Right lobe of liver (tissue), 4 donors: ENCODE data around the gene EMILIN2.

Experiments
- CTCF ChIP-seq, 4 donors: fragments of 200-600 bp in 3 of 4; fragments of 450-650 bp in 1 of 4; IDR thresholded peaks; one replicate each; pipeline versions ENCODE4 v1.5.1 to v1.8.0; 2016 to 2022; ENCODE audit warnings: antibody characterized with exemption in 4 of 4, mild to moderate bottlenecking in 2 of 4
- POLR2A ChIP-seq: fragments of 450-650 bp; IDR thresholded peaks from one replicate; pipeline ENCODE4 v1.6.1; 2017; ENCODE audit warnings: antibody characterized with exemption, mild to moderate bottlenecking
- donor health status: DM: no; HTN: no; CAD: no.
- donor health status: DM: no; HTN: no; CAD: no.
- donor health status: DM: no; HTN: yes; CAD: no.

- TF ChIP-seq CTCF (IDR thresholded peaks at IDR 0.05) (no peak), POLR2A (no peak)
Measured at GRCh38 chr18:2901423-2901985, 54.7 kb downstream of the EMILIN2 start.
